VCaP (cell line): ENCODE measurements around the gene ZFP62.

Source experiments
- H3K27ac ChIP-seq: fragments of 450-650 bp; 2 replicates; pipeline ENCODE4 v1.5.1; 2017
- TF ChIP-seq, protein P1 (sequence below): fragments of 450-650 bp; conservative IDR thresholded peaks from 2 replicates; pipeline ENCODE4 v1.5.1; 2017; ENCODE audit warnings: mild to moderate bottlenecking, moderate library complexity

The ZFP62 gene

DNA sequence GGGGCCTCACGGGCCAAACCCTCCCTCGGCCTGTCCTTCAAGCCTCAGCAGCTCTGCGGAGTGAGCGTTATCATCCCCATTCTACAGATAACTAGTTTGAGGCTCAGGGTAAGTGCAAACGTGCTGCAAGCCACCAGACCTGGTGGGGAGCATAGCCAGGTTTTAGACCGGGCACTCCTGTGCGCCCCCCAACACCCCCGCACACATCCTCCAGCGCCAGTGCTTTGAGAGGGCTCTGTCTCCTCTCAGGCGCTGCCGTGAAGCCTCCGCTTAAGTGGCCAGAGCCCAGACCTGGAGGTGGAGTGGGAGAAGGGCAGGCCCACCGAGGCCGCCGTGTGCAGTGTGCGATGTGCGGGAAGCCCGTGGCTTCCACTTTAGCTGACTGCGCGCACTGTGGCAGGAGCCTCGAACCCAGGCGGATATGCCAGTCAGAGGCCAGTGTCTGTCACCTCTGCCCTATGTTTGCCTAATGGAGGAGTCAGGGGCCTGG is 56.9 kb downstream of the ZFP62 start:
- peak overlapping the region; percentile 99; the same call in 1 of the 2 replicates for H3K27ac ChIP-seq
- TF ChIP-seq, protein P1, sequence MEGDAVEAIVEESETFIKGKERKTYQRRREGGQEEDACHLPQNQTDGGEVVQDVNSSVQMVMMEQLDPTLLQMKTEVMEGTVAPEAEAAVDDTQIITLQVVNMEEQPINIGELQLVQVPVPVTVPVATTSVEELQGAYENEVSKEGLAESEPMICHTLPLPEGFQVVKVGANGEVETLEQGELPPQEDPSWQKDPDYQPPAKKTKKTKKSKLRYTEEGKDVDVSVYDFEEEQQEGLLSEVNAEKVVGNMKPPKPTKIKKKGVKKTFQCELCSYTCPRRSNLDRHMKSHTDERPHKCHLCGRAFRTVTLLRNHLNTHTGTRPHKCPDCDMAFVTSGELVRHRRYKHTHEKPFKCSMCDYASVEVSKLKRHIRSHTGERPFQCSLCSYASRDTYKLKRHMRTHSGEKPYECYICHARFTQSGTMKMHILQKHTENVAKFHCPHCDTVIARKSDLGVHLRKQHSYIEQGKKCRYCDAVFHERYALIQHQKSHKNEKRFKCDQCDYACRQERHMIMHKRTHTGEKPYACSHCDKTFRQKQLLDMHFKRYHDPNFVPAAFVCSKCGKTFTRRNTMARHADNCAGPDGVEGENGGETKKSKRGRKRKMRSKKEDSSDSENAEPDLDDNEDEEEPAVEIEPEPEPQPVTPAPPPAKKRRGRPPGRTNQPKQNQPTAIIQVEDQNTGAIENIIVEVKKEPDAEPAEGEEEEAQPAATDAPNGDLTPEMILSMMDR = no peak

- TF ChIP-seq, protein P1 = no peak
- H3K27ac ChIP-seq = peak overlapping the region; percentile 86
Observed at GRCh38 chr5:180803181-180804128, 57.6 kb downstream of the ZFP62 start.

GRCh38 chr5:180802325-180803180 is 58.5 kb downstream of the ZFP62 start, which contains the start of gene MGAT1:
Gene MGAT1, minus strand, starts transcription at chr5:180802806. Its CDS starts 9,835 bp downstream, at chr5:180792971.
- peak within 1 kb of the TSS; percentile 86 for H3K27ac ChIP-seq
- TF ChIP-seq, protein P1 = no peak

- H3K27ac ChIP-seq = peak overlapping the region; percentile 86
- TF ChIP-seq, protein P1 = no peak
Observed at GRCh38 chr5:180801596-180802324, 59.3 kb downstream of the ZFP62 start.

DNA sequence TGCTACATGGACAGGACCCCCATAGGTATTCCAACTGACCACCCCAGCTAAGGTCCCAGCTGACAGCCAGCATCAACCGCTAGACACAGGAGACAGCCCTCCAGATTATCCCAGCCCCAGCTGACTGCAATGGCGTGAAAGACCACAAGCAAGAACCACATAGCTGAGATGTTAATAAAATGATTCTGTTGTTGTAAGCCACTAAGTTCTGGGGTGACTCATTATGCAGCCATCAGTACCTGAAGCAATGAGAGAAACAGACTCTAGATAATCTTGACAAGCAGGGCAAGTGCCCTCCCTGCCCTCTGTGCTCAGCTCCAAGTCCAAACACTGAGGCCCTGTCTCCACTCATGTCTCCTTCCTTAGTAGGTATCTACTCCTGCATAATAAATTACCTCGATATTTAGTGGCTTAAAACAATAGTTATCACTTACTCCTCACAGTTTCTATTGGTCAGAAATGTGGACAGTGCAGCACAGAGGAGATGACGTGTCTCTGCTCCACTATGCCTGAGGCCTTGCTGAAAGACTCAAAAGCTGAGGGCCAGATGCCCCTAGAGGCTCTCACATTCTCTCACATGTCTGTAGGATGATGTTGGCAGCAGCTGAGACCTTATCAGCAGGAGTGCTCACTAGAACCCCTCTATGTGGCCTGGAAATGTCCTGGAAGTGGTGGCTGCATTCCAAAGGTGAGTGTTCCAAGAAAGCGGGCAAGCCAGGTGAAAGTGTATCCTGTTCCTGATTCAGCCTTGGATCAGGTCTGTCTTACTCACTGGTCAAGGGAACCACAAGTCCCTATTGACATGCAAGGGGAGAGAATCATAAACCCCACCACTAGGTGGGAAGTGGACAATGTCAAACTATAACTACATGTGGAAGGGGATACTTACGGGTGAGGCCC is 60.9 kb downstream of the ZFP62 start:
- no peak overlapping the region for H3K27ac ChIP-seq
- TF ChIP-seq, protein P1 = no peak

GRCh38 chr5:180799194-180799593 is 61.9 kb downstream of the ZFP62 start:
- H3K27ac ChIP-seq = no peak overlapping the region
- TF ChIP-seq, protein P1 = peak; percentile 59
